Endothelial cell of umbilical vein (primary cell): ENCODE measurements around the gene PSMD13. TPM values are rescaled to one million over a fixed set of nuclear protein-coding genes. Genes with fewer than 3 reads are reported as not detected.
"Not testable (repeated sequence)": the region's sequence is repeated elsewhere in the genome, so short reads cannot be mapped to it uniquely, and the experiment has no call there.

Source experiments
- BruUV-seq: library from RNA; stranded (reverse); fragments of 400-500 nt; replicated peaks from 2 replicates; lab custom pipeline; 2021; lab: Mats Ljungman, UMichigan
- CTCF ChIA-PET: fragments of 300-600, 350-600 bp; sonication (Branson Sonifier 250); formaldehyde crosslinking; loops from one replicate; lab custom pipeline; 2021; ENCODE audit warnings: antibody characterized with exemption, inconsistent platforms; lab: Charles Lee
- POLR2A ChIA-PET: fragments of 300-600, 350-600 bp; sonication (Branson Sonifier 250); formaldehyde crosslinking; loops from one replicate; lab custom pipeline; 2021; ENCODE audit warnings: antibody characterized with exemption, inconsistent platforms; lab: Charles Lee
- DNase-seq: peaks from one replicate; pipeline ENCODE4 v3.0.0-alpha.2; 2011; ENCODE audit warnings: low read depth, low spot score
- FAIRE-seq: peaks from 2 replicates; lab custom pipeline; 2011; peaks lifted over from hg19 to GRCh38; lab: Jason Lieb, UNC
- H2AFZ ChIP-seq: 2 replicates; pipeline ENCODE4 v1.6.0; 2012; ENCODE audit warnings: low read depth, low read length, control low read depth, inconsistent platforms
- H3K27ac ChIP-seq: 2 replicates; pipeline ENCODE4 v1.5.1; 2011; ENCODE audit warnings: low read depth, mild to moderate bottlenecking, control low read depth, low read length, moderate library complexity; ENCODE audit not compliant: insufficient read depth
- H3K27me3 ChIP-seq, 2 experiments: 2 replicates each; pipeline versions ENCODE4 v1.6.0 to v1.6.1; 2011; ENCODE audit warnings: low read length in 2 of 2, mixed read lengths in 1 of 2; ENCODE audit not compliant: control insufficient read depth in 2 of 2, insufficient read depth in 2 of 2
- H3K36me3 ChIP-seq, 2 experiments: 2 replicates in 1 of 2; 3 replicates in 1 of 2; pipeline ENCODE4 v1.5.1; 2011; ENCODE audit warnings: low read length in 2 of 2, mild to moderate bottlenecking in 1 of 2, moderate library complexity in 1 of 2; ENCODE audit not compliant: control insufficient read depth in 2 of 2, insufficient read depth in 2 of 2; ENCODE audit errors: extremely low read depth in 1 of 2
- H3K4me1 ChIP-seq: 3 replicates; pipeline ENCODE4 v1.5.1; 2011; ENCODE audit warnings: mild to moderate bottlenecking, low read length; ENCODE audit not compliant: control insufficient read depth, insufficient read depth; ENCODE audit errors: extremely low read depth
- H3K4me2 ChIP-seq: 2 replicates; pipeline ENCODE4 v1.6.1; 2011; ENCODE audit warnings: low read length, control low read depth, mixed read lengths; ENCODE audit not compliant: insufficient read depth
- H3K4me3 ChIP-seq, 3 experiments: fragments of 200-600 bp in 1 of 3; sonication (generic), shearing (Covaris generic) in 1 of 3; replicated peaks in 1 of 3; 2 replicates each; pipeline ENCODE4 v1.5.1; 2011 to 2016; ENCODE audit warnings: control low read depth in 3 of 3, low read length in 3 of 3, mild to moderate bottlenecking in 2 of 3, inconsistent platforms in 1 of 3, low read depth in 1 of 3, moderate library complexity in 1 of 3; ENCODE audit not compliant: insufficient read depth in 1 of 3
- H3K79me2 ChIP-seq: 2 replicates; pipeline ENCODE4 v1.6.0; 2012; ENCODE audit warnings: low read length, inconsistent platforms; ENCODE audit not compliant: control insufficient read depth, insufficient read depth
- H3K9ac ChIP-seq: replicated peaks from 2 replicates; pipeline ENCODE3; 2011; ENCODE audit warnings: low read length, control low read depth; ENCODE audit not compliant: insufficient read depth; ENCODE audit errors: extremely low read depth
- H3K9me1 ChIP-seq: replicated peaks from 3 replicates; pipeline ENCODE4 v1.6.0; 2011; ENCODE audit warnings: mild to moderate bottlenecking, low read length; ENCODE audit not compliant: control insufficient read depth, insufficient read depth; ENCODE audit errors: extremely low read depth
- H3K9me3 ChIP-seq: replicated peaks from 2 replicates; pipeline ENCODE4 v1.5.1; 2012; ENCODE audit warnings: low read length, inconsistent platforms; ENCODE audit not compliant: control insufficient read depth, insufficient read depth
- H4K20me1 ChIP-seq: replicated peaks from 2 replicates; pipeline ENCODE3; 2011; ENCODE audit warnings: mild to moderate bottlenecking, low read length; ENCODE audit not compliant: control insufficient read depth, insufficient read depth; ENCODE audit errors: extremely low read depth
- FOS ChIP-seq: IDR thresholded peaks from 2 replicates; pipeline ENCODE4 v1.6.1; 2011; ENCODE audit warnings: mild to moderate bottlenecking, low read length, moderate library complexity, borderline replicate concordance; ENCODE audit not compliant: insufficient read depth
- GATA2 ChIP-seq: IDR thresholded peaks from 2 replicates; pipeline ENCODE4 v1.7.0; 2011; ENCODE audit warnings: low read depth, mild to moderate bottlenecking, moderate library complexity, mixed read lengths, low read length; ENCODE audit not compliant: insufficient read length, insufficient read depth
- JUN ChIP-seq: IDR thresholded peaks from 2 replicates; pipeline ENCODE4 v1.6.1; 2011; ENCODE audit warnings: borderline replicate concordance, low read depth; ENCODE audit not compliant: insufficient read length, insufficient read depth
- POLR2A ChIP-seq: IDR thresholded peaks from 2 replicates; pipeline ENCODE4 v1.6.1; 2012; ENCODE audit warnings: low read depth, mild to moderate bottlenecking, control low read depth, low read length
- POLR2AphosphoS5 ChIP-seq: IDR thresholded peaks from 2 replicates; pipeline ENCODE4 v1.6.1; 2012; ENCODE audit warnings: low read depth, mild to moderate bottlenecking, control low read depth, low read length, moderate library complexity; ENCODE audit not compliant: insufficient read depth
- dilution Hi-C: fragments of 300-500 bp; cut with MboI; formaldehyde crosslinking; loops from one replicate; pipeline ENCODE4 v1.15.0; 2019; ENCODE audit warnings: low sequenced_read_pairs; ENCODE audit not compliant: extremely low pct_ligation_motif_present
- intact Hi-C: fragments of 100-400 bp; cut with micrococcal nuclease; formaldehyde crosslinking; loops from one replicate; pipeline ENCODE4 v1.10.0; 2022
- polyA plus RNA-seq, 4 experiments: library from polyadenylated mRNA; depleted of rRNA in 3 of 4; stranded (reverse) in 3 of 4; unstranded in 1 of 4; fragments of >200 nt; gene quantifications; 2 replicates each; pipeline versions ENCODE4 v1.2.1 to v1.2.3, GENCODE V29; 2011 to 2012; ENCODE audit warnings: missing spikeins in 1 of 4
- total RNA-seq: library from RNA; stranded (reverse); gene quantifications from 2 replicates; pipeline ENCODE4 v1.2.3, GENCODE V29; 2021
- TF ChIP-seq, protein P1 (sequence below), 2 donors: IDR thresholded peaks; 1 replicate in 1 of 2; 2 replicates in 1 of 2; pipeline ENCODE4 v1.5.1; 2011; ENCODE audit warnings: low read length in 2 of 2, mild to moderate bottlenecking in 2 of 2, moderate library complexity in 2 of 2, control low read depth in 1 of 2, inconsistent platforms in 1 of 2, low read depth in 1 of 2; ENCODE audit not compliant: insufficient read depth in 1 of 2; ENCODE audit errors: extremely low read depth in 1 of 2
- TF ChIP-seq, protein P2 (sequence below): IDR thresholded peaks from 2 replicates; pipeline ENCODE4 v1.6.1; 2011; ENCODE audit not compliant: insufficient read depth, insufficient read length

Gene PSMD13
- total and polyA plus RNA-seq, 2 donors (not counting 3 experiments of a cell fraction or from before 2014, with no cell fraction given): 168 to 214 TPM

DNA sequence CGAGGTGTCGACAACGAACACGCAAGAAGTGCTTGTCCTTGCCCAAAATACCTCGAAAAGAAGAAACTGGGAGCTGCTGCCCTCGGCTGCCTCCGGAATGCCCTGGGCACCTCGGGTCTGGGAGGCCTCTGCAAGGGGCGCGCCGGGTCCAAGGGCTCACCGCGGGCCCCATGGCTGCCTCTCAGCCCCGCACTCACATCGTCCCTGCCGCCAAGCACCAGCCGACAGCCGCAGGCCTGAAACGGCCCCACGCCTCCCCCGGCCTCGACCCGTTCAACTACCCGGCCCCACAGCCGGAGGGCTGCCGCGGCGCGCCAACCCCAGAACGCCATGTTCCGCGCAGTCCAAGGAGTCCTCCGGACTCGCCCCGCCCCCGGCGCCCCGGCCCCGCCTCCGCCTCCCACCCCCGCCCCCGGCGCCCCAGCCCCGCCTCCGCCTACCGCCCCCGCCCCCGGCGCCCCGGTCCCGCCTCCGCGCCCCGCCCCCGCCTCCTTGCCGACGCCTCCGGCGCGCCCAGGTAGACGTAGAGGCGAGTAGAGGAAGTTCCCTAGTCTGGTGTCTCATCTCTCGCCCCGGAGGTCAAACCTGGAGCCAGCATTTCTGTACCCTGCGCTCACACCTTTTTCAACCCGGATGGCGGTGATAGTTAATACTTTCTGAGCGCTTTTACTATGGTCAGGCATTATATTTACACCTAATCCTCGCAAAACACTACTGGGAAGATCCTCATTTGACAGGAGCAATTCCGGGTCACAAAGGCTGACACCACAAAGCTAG lies 591 bp upstream of the PSMD13 start, which contains the start of gene SIRT3:
Gene SIRT3 (minus strand): TSS at position 346 of the 777 bp plus-strand sequence. CDS start 14 bp downstream, at position 332.
- Histone ChIP-seq H3K9ac (peak within 1 kb of the TSS; percentile 99), H3K4me2 (peak within 1 kb of the TSS; percentile 90), H3K4me1 (peaks cover 16% of the 10 kb centered on the region), H4K20me1 (no peaks in the 10 kb centered on the region), H3K36me3 (peaks cover 0 to 3% of the 10 kb centered on the region in 2 experiments), H3K9me1 (no peaks in the 10 kb centered on the region), H3K27me3 (no peaks in the 10 kb centered on the region), H2AFZ (peak within 1 kb of the TSS; percentile 88), H3K9me3 (no peaks in the 10 kb centered on the region), H3K79me2 (peaks cover 38% of the 10 kb centered on the region), H3K4me3 (peak within 1 kb of the TSS; percentile 81 to 100 (median 99)), H3K27ac (peak within 1 kb of the TSS; percentile 92)
- dilution Hi-C loops: no loop called here
- intact Hi-C loops: loop anchor here (1.0 to 5.0 kb wide), 4 partner anchors 29 to 271 kb away; partner anchors contain the start of genes BET1L, IFITM2, RIC8A and RNH1
- TF ChIP-seq, protein P1, sequence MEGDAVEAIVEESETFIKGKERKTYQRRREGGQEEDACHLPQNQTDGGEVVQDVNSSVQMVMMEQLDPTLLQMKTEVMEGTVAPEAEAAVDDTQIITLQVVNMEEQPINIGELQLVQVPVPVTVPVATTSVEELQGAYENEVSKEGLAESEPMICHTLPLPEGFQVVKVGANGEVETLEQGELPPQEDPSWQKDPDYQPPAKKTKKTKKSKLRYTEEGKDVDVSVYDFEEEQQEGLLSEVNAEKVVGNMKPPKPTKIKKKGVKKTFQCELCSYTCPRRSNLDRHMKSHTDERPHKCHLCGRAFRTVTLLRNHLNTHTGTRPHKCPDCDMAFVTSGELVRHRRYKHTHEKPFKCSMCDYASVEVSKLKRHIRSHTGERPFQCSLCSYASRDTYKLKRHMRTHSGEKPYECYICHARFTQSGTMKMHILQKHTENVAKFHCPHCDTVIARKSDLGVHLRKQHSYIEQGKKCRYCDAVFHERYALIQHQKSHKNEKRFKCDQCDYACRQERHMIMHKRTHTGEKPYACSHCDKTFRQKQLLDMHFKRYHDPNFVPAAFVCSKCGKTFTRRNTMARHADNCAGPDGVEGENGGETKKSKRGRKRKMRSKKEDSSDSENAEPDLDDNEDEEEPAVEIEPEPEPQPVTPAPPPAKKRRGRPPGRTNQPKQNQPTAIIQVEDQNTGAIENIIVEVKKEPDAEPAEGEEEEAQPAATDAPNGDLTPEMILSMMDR (IDR thresholded peaks at IDR 0.05; ENCODE audit: extremely low read depth in 1 of 2, insufficient read depth in 1 of 2, low read depth in 1 of 2, low read length in 2 of 2): no peak
- TF ChIP-seq POLR2AphosphoS5 (peak; percentile 80), POLR2A (peak; percentile 87), GATA2 (no peak), JUN (no peak), FOS (no peak)
- TF ChIP-seq, protein P2, sequence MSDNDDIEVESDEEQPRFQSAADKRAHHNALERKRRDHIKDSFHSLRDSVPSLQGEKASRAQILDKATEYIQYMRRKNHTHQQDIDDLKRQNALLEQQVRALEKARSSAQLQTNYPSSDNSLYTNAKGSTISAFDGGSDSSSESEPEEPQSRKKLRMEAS: no peak
- POLR2A ChIA-PET: interaction anchor here (1.0 kb wide), 1 partner anchor 29 kb away, joined by 4 read pairs; the partner anchor contains the start of genes BET1L and RIC8A
- no TSS peak for BruUV-seq
- CTCF ChIA-PET: interaction anchor here (1.1 to 5.8 kb wide), 3 partner anchors 15 to 29 kb away, joined by 3 to 33 read pairs (median 5); partner anchors contain the start of genes BET1L and RIC8A
- DNase-seq (peak; percentile 72), FAIRE-seq (peak; percentile 40)

DNA sequence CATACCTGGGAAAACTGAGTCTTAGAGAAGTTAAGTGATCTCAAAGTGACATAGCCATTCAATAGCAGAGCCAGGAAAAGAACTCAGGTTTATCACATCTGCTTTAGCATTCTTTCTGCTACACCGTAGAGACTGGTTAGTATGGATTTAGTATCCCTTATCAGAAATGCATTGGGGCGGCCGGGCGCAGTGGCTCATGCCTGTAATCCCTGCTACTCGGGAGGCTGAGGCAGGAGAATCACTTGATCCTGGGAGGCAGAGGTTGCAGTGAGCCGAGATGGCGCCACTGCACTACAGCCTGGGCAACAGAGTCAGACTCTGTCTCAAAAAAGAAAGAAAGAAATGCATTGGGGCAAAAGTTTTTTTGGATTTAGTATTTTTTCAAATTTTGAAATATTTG lies 1.6 kb downstream of the PSMD13 start:
- H3K9me1 ChIP-seq, DNase-seq, FAIRE-seq, H3K27ac ChIP-seq, H3K4me3 ChIP-seq, BruUV-seq, dilution Hi-C loops, H3K27me3 ChIP-seq, H4K20me1 ChIP-seq, POLR2A ChIA-PET, H2AFZ ChIP-seq, H3K36me3 ChIP-seq, H3K9me3 ChIP-seq: not testable (repeated sequence)
- peaks cover 47% of the 10 kb centered on the region for H3K79me2 ChIP-seq
- peak overlapping the region; percentile 90 for H3K4me2 ChIP-seq
- intact Hi-C loops: loop anchor here (5.0 kb wide), 1 partner anchor 69 kb away; the partner anchor contains the start of gene IFITM2
- H3K9ac ChIP-seq: peak overlapping the region; percentile 99
- H3K4me1 ChIP-seq: peaks cover 16% of the 10 kb centered on the region
- CTCF ChIA-PET: interaction anchor here (1.3 to 5.8 kb wide), 2 partner anchors 13 to 67 kb away, joined by 4 to 33 read pairs; no protein-coding TSS in a partner anchor
